Tibial nerve (tissue), 4 donors: ENCODE results near the gene ZNF33A.

ENCODE experiments used
- CTCF ChIP-seq, 5 experiments: fragments of 200-600 bp in 3 of 5; fragments of 450-650 bp in 2 of 5; sonication (generic) in 3 of 5; IDR thresholded peaks; one replicate each; pipeline ENCODE4 v1.5.1; 2016 to 2019; ENCODE audit warnings: antibody characterized with exemption in 5 of 5, mild to moderate bottlenecking in 3 of 5, moderate library complexity in 2 of 5
- EP300 ChIP-seq, 2 donors: sonication (generic); formaldehyde crosslinking; IDR thresholded peaks; one replicate each; pipeline ENCODE4 v1.6.1; 2017; ENCODE audit warnings: antibody characterized with exemption in 2 of 2, mild to moderate bottlenecking in 1 of 2
- POLR2A ChIP-seq, 2 donors: fragments of 450-650 bp; IDR thresholded peaks; one replicate each; pipeline ENCODE4 v1.6.1; 2017; ENCODE audit warnings: antibody characterized with exemption in 2 of 2, mild to moderate bottlenecking in 2 of 2, moderate library complexity in 2 of 2

- no peak for TF ChIP-seq CTCF (IDR thresholded peaks at IDR 0.05)
- no peak for TF ChIP-seq EP300 (IDR thresholded peaks at IDR 0.05)
- TF ChIP-seq POLR2A (IDR thresholded peaks at IDR 0.05): no peak
These were observed 66.2 kb downstream of the ZNF33A start for GRCh38 chr10:38076687-38077086.
